ENCODE measurements around the gene PSMB7.

Gene PSMB7

GRCh38 chr9:124346347-124347163 is 68.7 kb downstream of the PSMB7 start:
- no peak for TF ChIP-seq CTCF (IDR thresholded peaks at IDR 0.05)
- Histone ChIP-seq H3K4me1 (peaks cover 5 to 18% (median 16%) of the 10 kb centered on the region in 4 donors), H3K27me3 (no peaks in the 10 kb centered on the region), H3K27ac (no peak overlapping the region), H3K36me3 (peaks cover 29 to 87% (median 71%) of the 10 kb centered on the region in 3 donors), H3K4me3 (no peak overlapping the region), H3K9me3 (no peaks in the 10 kb centered on the region)
- intact Hi-C loops (cut with DNase I; ENCODE audit: low total_unique reads): no loop called here
- no peak for DNase-seq

DNA sequence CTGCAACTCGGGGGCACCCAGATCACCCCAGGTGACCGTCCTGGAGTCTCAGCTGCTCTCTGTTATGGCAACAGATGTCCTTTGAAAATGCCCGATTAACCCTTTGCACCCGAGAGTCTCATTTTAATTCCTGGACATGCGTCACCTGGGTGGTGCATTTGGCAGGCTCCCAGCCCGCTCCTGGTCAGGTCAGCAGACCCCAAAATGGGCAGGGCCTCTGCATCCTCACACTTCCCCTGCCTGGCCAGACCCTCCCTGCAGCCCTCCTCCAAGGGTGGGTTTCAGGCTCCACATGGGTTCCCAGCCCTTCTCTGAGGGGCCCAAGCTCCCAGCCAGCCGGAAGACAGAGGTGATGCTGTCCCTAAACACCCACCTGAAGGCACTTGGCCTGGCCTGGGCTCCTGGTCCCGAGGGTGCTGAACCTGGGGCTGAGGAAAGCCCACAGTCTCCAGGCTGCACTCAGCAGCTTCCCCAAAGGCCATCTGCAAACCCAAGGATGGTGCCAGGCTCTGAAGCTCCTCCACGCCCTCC is 69.4 kb downstream of the PSMB7 start:
- Histone ChIP-seq H3K27me3 (no peaks in the 10 kb centered on the region), H3K9me3 (no peaks in the 10 kb centered on the region), H3K4me1 (peaks cover 5 to 18% (median 16%) of the 10 kb centered on the region in 4 donors), H3K4me3 (no peak overlapping the region), H3K36me3 (peaks cover 26 to 85% (median 65%) of the 10 kb centered on the region in 3 donors), H3K27ac (no peak overlapping the region)
- intact Hi-C loops (cut with DNase I; ENCODE audit: low total_unique reads): no loop called here
- TF ChIP-seq CTCF (IDR thresholded peaks at IDR 0.05): no peak
- DNase-seq: no peak

GRCh38 chr9:124345063-124345462 is 70.2 kb downstream of the PSMB7 start:
- no peak for TF ChIP-seq CTCF (IDR thresholded peaks at IDR 0.05)
- intact Hi-C loops (cut with DNase I; ENCODE audit: low total_unique reads): no loop called here
- no peaks in the 10 kb centered on the region for H3K27me3 ChIP-seq
- no peak overlapping the region for H3K4me3 ChIP-seq
- peaks cover 5 to 18% (median 16%) of the 10 kb centered on the region in 4 donors for H3K4me1 ChIP-seq
- H3K36me3 ChIP-seq: peaks cover 21 to 84% (median 65%) of the 10 kb centered on the region in 3 donors
- no peaks in the 10 kb centered on the region for H3K9me3 ChIP-seq
- no peak overlapping the region for H3K27ac ChIP-seq
- no peak for DNase-seq

DNA sequence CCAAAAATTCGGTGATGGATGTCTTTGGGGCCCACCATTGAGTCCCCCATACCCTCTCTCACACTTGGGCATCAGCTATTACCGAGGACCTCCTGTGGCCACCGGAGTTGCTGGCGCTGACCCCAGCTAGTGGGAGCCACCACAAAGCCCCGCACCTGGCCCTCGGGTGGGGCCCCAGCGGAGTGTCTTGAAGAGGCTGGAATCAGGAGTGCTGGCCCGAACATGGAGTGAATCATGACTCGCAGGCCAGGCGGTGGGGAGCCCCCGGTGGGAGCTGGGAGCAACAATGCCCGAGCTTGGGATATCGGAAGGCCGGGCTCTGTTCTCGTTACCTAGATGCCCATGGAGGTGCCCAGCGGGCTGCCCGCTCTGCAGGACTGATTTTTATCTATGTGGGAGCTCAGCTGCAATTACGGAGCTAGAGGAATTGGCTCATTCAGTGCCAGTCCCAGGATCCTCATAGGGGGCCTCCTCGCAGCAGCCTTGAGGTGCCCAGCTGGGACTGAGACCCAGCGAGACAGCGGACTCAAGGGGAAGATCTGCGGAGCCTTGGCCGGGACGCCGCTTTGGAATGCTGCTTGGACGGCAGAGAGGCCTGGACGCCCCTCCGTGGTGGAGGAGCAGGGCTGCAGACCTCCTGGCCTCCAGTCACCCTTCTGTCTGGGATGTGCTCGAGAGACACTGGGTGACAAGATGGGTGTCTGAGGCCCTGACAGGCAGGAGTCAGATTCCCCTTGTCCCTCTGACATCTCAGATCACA is 70.8 kb downstream of the PSMB7 start:
- DNase-seq: no peak
- no peak for TF ChIP-seq CTCF (IDR thresholded peaks at IDR 0.05)
- no peaks in the 10 kb centered on the region for H3K9me3 ChIP-seq
- H3K4me3 ChIP-seq: no peak overlapping the region
- H3K36me3 ChIP-seq: peaks cover 19 to 84% (median 63%) of the 10 kb centered on the region in 3 donors
- H3K4me1 ChIP-seq: peaks cover 5 to 18% (median 16%) of the 10 kb centered on the region in 4 donors
- no peak overlapping the region for H3K27ac ChIP-seq
- intact Hi-C loops (cut with DNase I; ENCODE audit: low total_unique reads): no loop called here
- no peaks in the 10 kb centered on the region for H3K27me3 ChIP-seq

GRCh38 chr9:124343533-124344290 is 71.5 kb downstream of the PSMB7 start:
- Histone ChIP-seq H3K9me3 (no peaks in the 10 kb centered on the region), H3K27ac (peak overlapping the region; percentile 76 to 78), H3K27me3 (no peaks in the 10 kb centered on the region), H3K4me3 (peak overlapping the region; percentile 32 to 44), H3K36me3 (peaks cover 12 to 81% (median 61%) of the 10 kb centered on the region in 3 donors), H3K4me1 (peaks cover 5 to 18% (median 16%) of the 10 kb centered on the region in 4 donors)
- intact Hi-C loops (cut with DNase I; ENCODE audit: low total_unique reads): no loop called here
- DNase-seq: no peak
- no peak for TF ChIP-seq CTCF (IDR thresholded peaks at IDR 0.05)
